Prostate gland (tissue), 2 donors: Measurements from ENCODE around the gene CHCHD10. TPM values are rescaled to one million over a fixed set of nuclear protein-coding genes. Genes with fewer than 3 reads are reported as not detected.
A peak's percentile ranks its signal among the peaks of the same experiment; 100 is the strongest.

ENCODE experiments used
- DNase-seq: peaks from one replicate; pipeline ENCODE4 v3.0.0-alpha.2; 2019; ENCODE audit warnings: low spot score
- H3K27ac ChIP-seq, 2 donors: fragments of 200-600 bp; sonication (generic); 2 replicates each; pipeline ENCODE4 v1.5.1; 2017 to 2019
- H3K27me3 ChIP-seq: fragments of 200-600 bp; sonication (generic); replicated peaks from 2 replicates; pipeline ENCODE4 v1.5.1; 2019; ENCODE audit not compliant: insufficient read depth
- H3K36me3 ChIP-seq, 2 donors: fragments of 200-600 bp; sonication (generic); 1 replicate in 1 of 2; 2 replicates in 1 of 2; pipeline versions ENCODE4 v1.5.1 to v1.8.1; 2017 to 2019
- H3K4me1 ChIP-seq: fragments of 200-600 bp; sonication (generic); replicated peaks from 2 replicates; pipeline ENCODE4 v1.5.1; 2019
- H3K4me3 ChIP-seq, 2 donors: fragments of 200-600 bp; sonication (generic); 2 replicates each; pipeline ENCODE4 v1.5.1; 2017 to 2019
- H3K9me3 ChIP-seq: fragments of 200-600 bp; sonication (generic); 2 replicates; pipeline ENCODE4 v1.5.1; 2017
- CTCF ChIP-seq, 4 experiments: fragments of 200-600 bp in 2 of 4; fragments of 450-650 bp in 2 of 4; sonication (generic) in 2 of 4; IDR thresholded peaks; 1 replicate in 3 of 4; 2 replicates in 1 of 4; pipeline ENCODE4 v1.5.1; 2016 to 2019; ENCODE audit warnings: antibody characterized with exemption in 4 of 4, mild to moderate bottlenecking in 2 of 4, moderate library complexity in 2 of 4
- POLR2A ChIP-seq: fragments of 450-650 bp; IDR thresholded peaks from one replicate; pipeline ENCODE4 v1.6.1; 2016; ENCODE audit warnings: antibody characterized with exemption, mild to moderate bottlenecking
- POLR2AphosphoS5 ChIP-seq: sonication (generic); formaldehyde crosslinking; IDR thresholded peaks from one replicate; pipeline ENCODE4 v1.6.1; 2017; ENCODE audit warnings: antibody characterized with exemption
- WGBS: methylation state at CpG from one replicate; pipeline ENCODE4 v1.1.5; 2018; 5-methylcytosine and 5-hydroxymethylcytosine counted together
- intact Hi-C: fragments of 100-400 bp; cut with DNase I; formaldehyde crosslinking; loops from one replicate; pipeline ENCODE4 v1.14.2; 2022
- total RNA-seq, 2 donors: library from RNA; depleted of rRNA; stranded (reverse); fragments of >200 nt; gene quantifications; one replicate each; pipeline ENCODE4 v1.1.0, GENCODE V29; 2016

The CHCHD10 gene
- total RNA-seq, 2 donors from 2014 or later = 17.3 to 59.3 TPM

DNA sequence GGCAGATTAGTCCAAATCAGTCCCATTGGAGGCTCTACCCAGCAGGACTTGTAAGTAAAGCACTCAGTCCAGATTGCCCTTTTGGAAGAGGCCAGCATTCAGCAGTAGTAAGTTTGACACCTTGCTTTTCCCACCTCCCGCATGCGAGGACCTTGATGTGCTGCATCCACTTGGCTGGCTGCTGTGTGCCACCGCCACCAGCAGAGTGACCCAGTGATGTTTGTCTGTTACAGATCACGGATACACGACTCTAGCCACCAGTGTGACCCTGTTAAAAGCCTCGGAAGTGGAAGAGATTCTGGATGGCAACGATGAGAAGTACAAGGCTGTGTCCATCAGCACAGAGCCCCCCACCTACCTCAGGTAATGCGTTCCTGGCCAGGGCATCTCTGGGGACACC, 25.6 kb upstream of the CHCHD10 start:
- Histone ChIP-seq H3K4me1 (peaks cover 6% of the 10 kb centered on the region), H3K9me3 (no peaks in the 10 kb centered on the region), H3K27me3 (no peaks in the 10 kb centered on the region), H3K36me3 (no peaks in the 10 kb centered on the region), H3K4me3 (no peak overlapping the region), H3K27ac (no peak overlapping the region)
- intact Hi-C loops = no loop called here
- 94% methylated on average over 8 of the region's 8 CpGs for WGBS
- DNase-seq = no peak
- TF ChIP-seq POLR2A (no peak), CTCF (IDR thresholded peaks at IDR 0.05) (no peak), POLR2AphosphoS5 (no peak)

DNA sequence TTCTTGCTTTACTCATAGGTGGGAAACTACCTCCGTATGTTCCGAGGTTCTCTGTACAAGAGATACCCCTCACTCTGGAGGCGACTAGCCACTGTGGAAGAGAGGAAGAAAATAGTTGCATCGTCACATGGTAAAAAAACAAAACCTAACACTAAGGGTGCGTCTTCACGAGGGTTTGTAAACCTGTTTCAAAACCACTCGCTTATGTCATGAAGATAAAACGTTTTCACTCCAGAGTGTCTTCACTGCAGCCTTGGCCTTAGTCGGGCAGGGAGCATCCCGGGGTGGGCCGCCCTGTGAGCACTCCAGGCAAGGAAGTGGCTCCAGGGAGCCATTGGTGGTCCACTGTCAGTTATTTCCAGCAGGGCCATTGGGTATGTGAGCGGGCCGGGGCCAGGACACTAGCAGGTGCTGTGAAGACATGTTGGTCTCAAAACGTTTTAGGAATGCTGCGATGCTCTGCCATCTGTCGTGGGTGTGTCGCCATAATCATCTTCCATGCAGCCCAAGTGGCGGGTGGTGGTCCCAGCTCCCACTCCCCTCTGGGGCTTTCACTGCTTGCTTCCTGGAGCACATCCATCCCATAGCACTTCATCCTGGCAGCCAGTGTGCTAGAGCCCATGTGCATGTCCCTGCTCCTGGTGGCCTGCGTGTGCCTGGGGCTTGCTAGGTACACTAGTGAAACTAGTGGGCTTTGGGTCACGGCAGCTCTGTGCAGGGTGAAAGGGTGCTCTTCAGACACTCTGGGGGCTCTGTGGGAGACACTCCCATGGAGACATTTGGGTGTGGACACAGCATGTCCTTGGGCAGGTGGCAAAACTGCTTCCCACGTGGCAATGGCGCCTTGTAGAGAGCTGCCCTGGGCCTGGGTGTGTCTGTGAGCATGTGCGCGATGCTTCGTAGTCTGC, 24.2 kb upstream of the CHCHD10 start:
- Histone ChIP-seq H3K27ac (peak overlapping the region in 1 of 2 donors; percentile 38), H3K4me1 (peaks cover 6% of the 10 kb centered on the region), H3K9me3 (no peaks in the 10 kb centered on the region), H3K27me3 (no peaks in the 10 kb centered on the region), H3K36me3 (no peaks in the 10 kb centered on the region), H3K4me3 (no peak overlapping the region)
- TF ChIP-seq CTCF (IDR thresholded peaks at IDR 0.05) (no peak), POLR2A (no peak), POLR2AphosphoS5 (no peak)
- 75% methylated on average over 25 of the region's 25 CpGs for whole genome bisulfite sequencing
- intact Hi-C loops = no loop called here
- DNase-seq = no peak

GRCh38 chr22:23790819-23791737, 23.3 kb upstream of the CHCHD10 start:
- TF ChIP-seq POLR2AphosphoS5 = peak; percentile 49
- TF ChIP-seq POLR2A = no peak
- no peaks in the 10 kb centered on the region for H3K27me3 ChIP-seq
- H3K4me1 ChIP-seq = peaks cover 6% of the 10 kb centered on the region
- no peak overlapping the region for H3K4me3 ChIP-seq
- no peaks in the 10 kb centered on the region for H3K36me3 ChIP-seq
- no peaks in the 10 kb centered on the region for H3K9me3 ChIP-seq
- H3K27ac ChIP-seq = peak overlapping the region in 1 of 2 donors; percentile 38
- intact Hi-C loops = no loop called here
- DNase-seq = no peak
- WGBS = 24% methylated on average over 11 of the region's 11 CpGs

DNA sequence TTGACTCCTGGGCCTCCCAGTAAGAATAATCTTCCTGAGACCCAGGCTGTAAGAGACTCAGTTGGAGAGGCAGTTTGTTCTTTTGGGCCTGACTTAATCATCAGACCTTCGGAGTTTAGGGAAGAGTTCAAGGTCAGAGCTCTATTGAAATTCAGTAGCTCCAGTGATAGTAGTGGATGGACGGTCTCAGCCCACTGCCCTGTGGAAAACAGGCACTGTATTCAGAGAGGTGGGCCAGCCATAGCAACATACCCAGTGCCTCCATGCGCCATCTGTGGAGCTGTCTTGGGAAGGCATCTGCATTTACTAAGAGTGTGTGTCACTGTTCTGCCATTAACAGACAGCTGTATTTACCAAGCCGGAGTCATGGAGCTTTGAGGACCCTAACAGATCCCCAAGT, 21.9 kb upstream of the CHCHD10 start:
- Histone ChIP-seq H3K36me3 (no peaks in the 10 kb centered on the region), H3K4me3 (no peak overlapping the region), H3K27ac (no peak overlapping the region), H3K27me3 (no peaks in the 10 kb centered on the region), H3K4me1 (peaks cover 6% of the 10 kb centered on the region), H3K9me3 (no peaks in the 10 kb centered on the region)
- 90% methylated on average over 4 of the region's 4 CpGs for WGBS
- intact Hi-C loops = loop anchor here (5.0 kb wide), 1 partner anchor 58 kb away; no protein-coding TSS in a partner anchor
- no peak for TF ChIP-seq CTCF (IDR thresholded peaks at IDR 0.05)
- no peak for TF ChIP-seq POLR2AphosphoS5
- TF ChIP-seq POLR2A = no peak
- no peak for DNase-seq

- Histone ChIP-seq H3K27me3 (no peaks in the 10 kb centered on the region), H3K4me3 (no peak overlapping the region), H3K36me3 (no peaks in the 10 kb centered on the region), H3K9me3 (no peaks in the 10 kb centered on the region), H3K27ac (no peak overlapping the region), H3K4me1 (peaks cover 6% of the 10 kb centered on the region)
- TF ChIP-seq POLR2AphosphoS5 = no peak
- TF ChIP-seq POLR2A = no peak
- TF ChIP-seq CTCF (IDR thresholded peaks at IDR 0.05) = no peak
- 47% methylated on average over 4 of the region's 4 CpGs for WGBS
- intact Hi-C loops = loop anchor here (5.0 kb wide), 1 partner anchor 58 kb away; no protein-coding TSS in a partner anchor
- no peak for DNase-seq
Measured at GRCh38 chr22:23789121-23789520, 21.3 kb upstream of the CHCHD10 start.
